Measurements from ENCODE around the gene SLC27A3. TPM values are rescaled to one million over a fixed set of nuclear protein-coding genes. Genes with fewer than 3 reads are reported as not detected.

Gene SLC27A3
- 16.7 TPM for total RNA-seq

- H3K4me3 ChIP-seq (ENCODE audit: low read length in 3 of 3): peak within 1 kb of the TSS; percentile 77 to 85 (median 81)
- H3K4me1 ChIP-seq (ENCODE audit: control insufficient read depth in 3 of 3, insufficient read depth in 3 of 3, low read length in 3 of 3): peaks cover 37 to 85% (median 71%) of the 10 kb centered on the region in 3 donors
- H3K27ac ChIP-seq (ENCODE audit: low read depth, low read length): peak within 1 kb of the TSS; percentile 54
- peak within 1 kb of the TSS; percentile 69 to 82 (median 74) for H3K9ac ChIP-seq (ENCODE audit: low read depth in 1 of 3, low read length in 3 of 3)
- peaks cover 0 to 7% (median 3%) of the 10 kb centered on the region in 3 donors for H3K27me3 ChIP-seq (ENCODE audit: control insufficient read depth in 3 of 3, insufficient read depth in 3 of 3, low read length in 3 of 3)
- no peaks in the 10 kb centered on the region for H3K9me3 ChIP-seq (ENCODE audit: control insufficient read depth in 3 of 3, low read length in 3 of 3)
- H3K36me3 ChIP-seq (ENCODE audit: control insufficient read depth in 3 of 3, insufficient read depth in 3 of 3, low read length in 3 of 3): peaks cover 27 to 32% (median 28%) of the 10 kb centered on the region in 3 donors
These were observed at the start of gene SLC27A3 for GRCh38 chr1:153774780-153775457. TSS of gene SLC27A3 (plus strand) at chr1:153775407. CDS start at chr1:153775498, 91 bp downstream.

DNA sequence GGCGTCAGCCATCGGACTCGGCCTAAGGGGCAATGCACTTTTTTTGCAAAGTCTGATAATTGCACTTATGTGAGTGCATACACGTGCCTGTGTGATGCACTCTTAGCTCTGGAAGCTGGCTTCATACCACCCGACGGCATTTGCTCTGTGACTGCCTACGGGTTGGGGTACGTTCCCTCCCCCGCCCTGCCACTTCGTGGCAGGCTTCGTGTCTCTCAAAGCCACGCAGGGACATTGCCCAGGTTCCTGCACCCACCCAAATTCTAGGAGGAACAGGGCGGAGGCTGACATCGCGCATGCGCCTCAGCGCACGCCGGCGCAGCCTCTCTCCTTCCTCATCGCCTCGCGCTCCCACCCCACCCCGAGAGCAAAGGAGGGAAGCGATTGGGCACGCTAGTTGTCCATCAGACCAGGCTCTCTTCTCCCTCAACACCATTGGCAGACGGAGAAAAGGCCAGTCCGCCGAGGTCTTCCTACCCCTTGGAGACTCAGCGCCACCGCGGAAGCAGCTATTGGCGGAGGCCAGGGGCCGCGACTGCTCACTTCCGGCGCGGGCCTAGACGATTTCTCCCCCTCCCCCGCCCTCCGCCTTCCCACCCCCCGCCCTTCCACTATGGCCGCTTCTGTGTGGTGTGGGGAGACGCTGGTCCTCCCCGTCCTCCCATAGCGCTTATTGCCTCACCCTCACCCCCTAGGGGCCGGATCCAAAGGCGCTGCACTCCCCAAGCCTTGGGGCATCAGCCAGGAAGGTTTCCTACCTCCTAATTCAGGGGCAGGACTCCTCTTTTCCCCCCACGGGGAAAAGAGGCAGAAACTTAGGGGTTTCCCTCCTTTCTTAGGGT, 47.5 kb upstream of the SLC27A3 start, which contains the start of gene INTS3:
TSS of gene INTS3 (plus strand) at position 588 of the 842 bp plus-strand sequence. CDS start 585 bp downstream, outside the sequence.
- Histone ChIP-seq H3K4me1 (ENCODE audit: control insufficient read depth in 3 of 3, insufficient read depth in 3 of 3, low read length in 3 of 3) (peaks cover 10 to 32% (median 21%) of the 10 kb centered on the region in 3 donors), H3K4me3 (ENCODE audit: low read length in 3 of 3) (peak within 1 kb of the TSS; percentile 94 to 97 (median 96)), H3K27me3 (ENCODE audit: control insufficient read depth in 3 of 3, insufficient read depth in 3 of 3, low read length in 3 of 3) (no peaks in the 10 kb centered on the region), H3K9me3 (ENCODE audit: control insufficient read depth in 3 of 3, low read length in 3 of 3) (no peaks in the 10 kb centered on the region), H3K9ac (ENCODE audit: low read depth in 1 of 3, low read length in 3 of 3) (peak within 1 kb of the TSS; percentile 100), H3K36me3 (ENCODE audit: control insufficient read depth in 3 of 3, insufficient read depth in 3 of 3, low read length in 3 of 3) (no peaks in the 10 kb centered on the region), H3K27ac (ENCODE audit: low read depth, low read length) (peak within 1 kb of the TSS; percentile 99)

DNA sequence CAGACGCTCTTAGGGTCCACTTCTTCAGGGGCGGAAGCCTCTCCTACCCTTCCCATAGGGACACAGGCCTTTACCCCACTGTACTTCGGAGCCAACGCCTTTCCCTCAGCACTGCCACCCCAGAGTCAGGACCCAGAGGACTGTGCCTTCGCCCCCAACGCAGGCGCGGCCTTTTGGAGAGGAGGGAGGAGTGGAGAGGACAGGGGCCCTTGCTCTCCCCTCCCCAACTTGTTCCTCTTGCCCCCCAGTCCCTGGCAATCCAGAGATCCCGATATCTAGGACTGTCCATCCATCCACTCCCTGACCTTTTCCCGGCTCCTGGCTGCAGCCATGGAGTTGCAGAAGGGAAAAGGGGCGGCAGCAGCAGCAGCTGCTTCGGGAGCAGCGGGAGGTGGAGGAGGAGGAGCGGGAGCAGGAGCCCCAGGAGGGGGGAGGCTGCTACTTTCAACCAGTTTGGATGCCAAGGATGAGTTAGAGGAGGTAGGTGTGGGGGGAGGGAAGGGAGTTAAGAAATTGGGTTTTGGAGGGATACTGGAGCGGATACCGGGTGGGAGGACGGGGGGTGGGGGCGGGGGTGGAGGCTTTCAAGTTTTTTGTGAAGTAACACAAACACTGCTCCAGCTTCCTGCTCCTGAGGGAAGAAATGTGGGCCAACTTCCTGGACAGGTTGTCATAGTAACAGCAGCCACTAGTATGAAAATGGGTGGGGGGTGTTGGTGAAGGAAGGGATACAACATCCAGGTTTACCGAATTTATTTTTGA, 46.7 kb upstream of the SLC27A3 start:
- no peaks in the 10 kb centered on the region for H3K36me3 ChIP-seq (ENCODE audit: control insufficient read depth in 3 of 3, insufficient read depth in 3 of 3, low read length in 3 of 3)
- peaks cover 10 to 32% (median 21%) of the 10 kb centered on the region in 3 donors for H3K4me1 ChIP-seq (ENCODE audit: control insufficient read depth in 3 of 3, insufficient read depth in 3 of 3, low read length in 3 of 3)
- peak overlapping the region; percentile 89 to 97 (median 94) for H3K4me3 ChIP-seq (ENCODE audit: low read length in 3 of 3)
- no peaks in the 10 kb centered on the region for H3K9me3 ChIP-seq (ENCODE audit: control insufficient read depth in 3 of 3, low read length in 3 of 3)
- H3K27ac ChIP-seq (ENCODE audit: low read depth, low read length): peak overlapping the region; percentile 99
- H3K27me3 ChIP-seq (ENCODE audit: control insufficient read depth in 3 of 3, insufficient read depth in 3 of 3, low read length in 3 of 3): no peaks in the 10 kb centered on the region
- H3K9ac ChIP-seq (ENCODE audit: low read depth in 1 of 3, low read length in 3 of 3): peak overlapping the region; percentile 100

- Histone ChIP-seq H3K9ac (ENCODE audit: low read depth in 1 of 3, low read length in 3 of 3) (no peak overlapping the region), H3K27ac (ENCODE audit: low read depth, low read length) (peak overlapping the region; percentile 30), H3K27me3 (ENCODE audit: control insufficient read depth in 3 of 3, insufficient read depth in 3 of 3, low read length in 3 of 3) (no peaks in the 10 kb centered on the region), H3K4me3 (ENCODE audit: low read length in 3 of 3) (no peak overlapping the region), H3K36me3 (ENCODE audit: control insufficient read depth in 3 of 3, insufficient read depth in 3 of 3, low read length in 3 of 3) (peaks cover 0 to 9% (median 0%) of the 10 kb centered on the region in 3 donors), H3K4me1 (ENCODE audit: control insufficient read depth in 3 of 3, insufficient read depth in 3 of 3, low read length in 3 of 3) (peaks cover 12 to 32% (median 21%) of the 10 kb centered on the region in 3 donors), H3K9me3 (ENCODE audit: control insufficient read depth in 3 of 3, low read length in 3 of 3) (no peaks in the 10 kb centered on the region)
These were observed 44.7 kb upstream of the SLC27A3 start for GRCh38 chr1:153730468-153730988.

GRCh38 chr1:153733970-153734369, 41.2 kb upstream of the SLC27A3 start:
- Histone ChIP-seq H3K27ac (ENCODE audit: low read depth, low read length) (no peak overlapping the region), H3K9me3 (ENCODE audit: control insufficient read depth in 3 of 3, low read length in 3 of 3) (no peaks in the 10 kb centered on the region), H3K36me3 (ENCODE audit: control insufficient read depth in 3 of 3, insufficient read depth in 3 of 3, low read length in 3 of 3) (peaks cover 0 to 10% (median 0%) of the 10 kb centered on the region in 3 donors)

GRCh38 chr1:153734396-153735089, 40.7 kb upstream of the SLC27A3 start:
- Histone ChIP-seq H3K4me1 (ENCODE audit: control insufficient read depth in 3 of 3, insufficient read depth in 3 of 3, low read length in 3 of 3) (peaks cover 2 to 13% (median 10%) of the 10 kb centered on the region in 3 donors), H3K4me3 (ENCODE audit: low read length in 3 of 3) (no peak overlapping the region), H3K9ac (ENCODE audit: low read depth in 1 of 3, low read length in 3 of 3) (peak overlapping the region in 1 of 3 donors; percentile 47), H3K9me3 (ENCODE audit: control insufficient read depth in 3 of 3, low read length in 3 of 3) (no peaks in the 10 kb centered on the region), H3K27ac (ENCODE audit: low read depth, low read length) (no peak overlapping the region), H3K36me3 (ENCODE audit: control insufficient read depth in 3 of 3, insufficient read depth in 3 of 3, low read length in 3 of 3) (peaks cover 0 to 10% (median 0%) of the 10 kb centered on the region in 3 donors), H3K27me3 (ENCODE audit: control insufficient read depth in 3 of 3, insufficient read depth in 3 of 3, low read length in 3 of 3) (no peaks in the 10 kb centered on the region)

More at GRCh38 chr1:153733970-153734369, 41.2 kb upstream of the SLC27A3 start:
- no peaks in the 10 kb centered on the region for H3K27me3 ChIP-seq (ENCODE audit: control insufficient read depth in 3 of 3, insufficient read depth in 3 of 3, low read length in 3 of 3)
- H3K9ac ChIP-seq (ENCODE audit: low read depth in 1 of 3, low read length in 3 of 3): peak overlapping the region in 1 of 3 donors; percentile 47
- no peak overlapping the region for H3K4me3 ChIP-seq (ENCODE audit: low read length in 3 of 3)
- peaks cover 6 to 19% (median 15%) of the 10 kb centered on the region in 3 donors for H3K4me1 ChIP-seq (ENCODE audit: control insufficient read depth in 3 of 3, insufficient read depth in 3 of 3, low read length in 3 of 3)

- H3K27me3 ChIP-seq (ENCODE audit: control insufficient read depth in 3 of 3, insufficient read depth in 3 of 3, low read length in 3 of 3): no peaks in the 10 kb centered on the region
- no peak overlapping the region for H3K4me3 ChIP-seq (ENCODE audit: low read length in 3 of 3)
- H3K9me3 ChIP-seq (ENCODE audit: control insufficient read depth in 3 of 3, low read length in 3 of 3): no peaks in the 10 kb centered on the region
- H3K9ac ChIP-seq (ENCODE audit: low read depth in 1 of 3, low read length in 3 of 3): no peak overlapping the region
- peaks cover 0 to 10% (median 0%) of the 10 kb centered on the region in 3 donors for H3K36me3 ChIP-seq (ENCODE audit: control insufficient read depth in 3 of 3, insufficient read depth in 3 of 3, low read length in 3 of 3)
- H3K27ac ChIP-seq (ENCODE audit: low read depth, low read length): no peak overlapping the region
- peaks cover 2 to 8% (median 6%) of the 10 kb centered on the region in 3 donors for H3K4me1 ChIP-seq (ENCODE audit: control insufficient read depth in 3 of 3, insufficient read depth in 3 of 3, low read length in 3 of 3)
These were observed 40.2 kb upstream of the SLC27A3 start for GRCh38 chr1:153735090-153735420.

DNA sequence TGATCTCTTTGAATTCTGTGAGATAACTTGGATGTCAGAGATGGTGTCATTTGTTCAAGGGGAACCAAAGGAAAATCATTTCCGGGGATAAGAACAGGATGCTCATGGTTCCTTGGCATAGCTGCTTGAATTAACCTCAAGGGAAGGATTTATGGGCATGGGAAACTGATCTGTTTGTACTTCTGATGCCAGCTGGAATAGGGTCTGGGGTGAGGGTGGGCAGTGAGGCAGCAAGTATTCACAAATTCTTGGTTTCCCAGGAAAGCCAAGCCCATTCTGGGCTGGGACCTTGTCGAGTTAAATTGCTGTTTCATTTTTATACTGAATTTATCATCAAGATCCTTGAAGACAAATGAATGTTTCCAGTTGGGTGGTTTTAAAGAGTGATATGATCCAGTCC, 33.2 kb upstream of the SLC27A3 start:
- Histone ChIP-seq H3K27ac (ENCODE audit: low read depth, low read length) (no peak overlapping the region), H3K9me3 (ENCODE audit: control insufficient read depth in 3 of 3, low read length in 3 of 3) (no peaks in the 10 kb centered on the region), H3K4me3 (ENCODE audit: low read length in 3 of 3) (no peak overlapping the region), H3K4me1 (ENCODE audit: control insufficient read depth in 3 of 3, insufficient read depth in 3 of 3, low read length in 3 of 3) (no peaks in the 10 kb centered on the region), H3K36me3 (ENCODE audit: control insufficient read depth in 3 of 3, insufficient read depth in 3 of 3, low read length in 3 of 3) (peaks cover 17 to 45% (median 42%) of the 10 kb centered on the region in 3 donors), H3K27me3 (ENCODE audit: control insufficient read depth in 3 of 3, insufficient read depth in 3 of 3, low read length in 3 of 3) (no peaks in the 10 kb centered on the region), H3K9ac (ENCODE audit: low read depth in 1 of 3, low read length in 3 of 3) (no peak overlapping the region)

Data from skeletal muscle tissue (tissue), 4 donors.